Iris pigment epithelial cell (primary cell): Measurements from ENCODE around the gene RAD51D.
"Not testable (repeated sequence)": the region's sequence is repeated elsewhere in the genome, so short reads cannot be mapped to it uniquely, and the experiment has no call there.

Source experiments
- DNase-seq: peaks from one replicate; pipeline ENCODE4 v3.0.0-alpha.2; 2011; ENCODE audit warnings: low read depth

RAD51D gene

GRCh38 chr17:35065880-35066279 is 53.8 kb downstream of the RAD51D start:
- DNase-seq = no peak

GRCh38 chr17:35064516-35065215 is 55.0 kb downstream of the RAD51D start:
- no peak for DNase-seq

- DNase-seq = peak; percentile 100
Observed at GRCh38 chr17:35063514-35064223, 56.0 kb downstream of the RAD51D start, which contains the start of gene RFFL. TSS of gene RFFL (minus strand) at chr17:35063707. CDS start at chr17:35026553, 37,154 bp downstream.

GRCh38 chr17:35062308-35062707 is 57.4 kb downstream of the RAD51D start:
- no peak for DNase-seq

- DNase-seq = no peak
Observed at GRCh38 chr17:35057332-35057915, 62.2 kb downstream of the RAD51D start.

GRCh38 chr17:35056013-35056412 is 63.6 kb downstream of the RAD51D start:
- peak; percentile 14 for DNase-seq

- DNase-seq = no peak
Observed at GRCh38 chr17:35053204-35053603, 66.5 kb downstream of the RAD51D start.

GRCh38 chr17:35052780-35053179 is 66.9 kb downstream of the RAD51D start:
- peak; percentile 12 for DNase-seq

- DNase-seq = peak; percentile 73
Observed at GRCh38 chr17:35052241-35052610, 67.4 kb downstream of the RAD51D start.

GRCh38 chr17:35051579-35052240 is 68.0 kb downstream of the RAD51D start:
- peak; percentile 64 for DNase-seq

- peak; percentile 47 for DNase-seq
Observed at GRCh38 chr17:35051183-35051578, 68.5 kb downstream of the RAD51D start.

- no peak for DNase-seq
Observed at GRCh38 chr17:35050170-35050569, 69.5 kb downstream of the RAD51D start.

GRCh38 chr17:35048685-35049379 is 70.8 kb downstream of the RAD51D start:
- no peak for DNase-seq

- peak; percentile 89 for DNase-seq
Observed at GRCh38 chr17:35046740-35047283, 72.8 kb downstream of the RAD51D start.

- no peak for DNase-seq
Observed at GRCh38 chr17:35046245-35046644, 73.4 kb downstream of the RAD51D start.

GRCh38 chr17:35045458-35045979 is 74.1 kb downstream of the RAD51D start:
- DNase-seq = not testable (repeated sequence)

- DNase-seq = no peak
Observed at GRCh38 chr17:35044181-35044580, 75.5 kb downstream of the RAD51D start.
